Kidney glomerular epithelial cell (primary cell): ENCODE measurements around the gene SLC44A1.

Experiments used
- DNase-seq: peaks from one replicate; lab custom pipeline; 2025; lab: John Stamatoyannopoulos, UW

Gene SLC44A1

GRCh38 chr9:105396441-105396840 lies 152.0 kb downstream of the SLC44A1 start:
- no peak for DNase-seq

GRCh38 chr9:105396901-105397300 lies 152.4 kb downstream of the SLC44A1 start:
- DNase-seq = no peak

GRCh38 chr9:105399117-105399516 lies 154.7 kb downstream of the SLC44A1 start:
- no peak for DNase-seq

GRCh38 chr9:105401651-105402050 lies 157.2 kb downstream of the SLC44A1 start:
- DNase-seq = no peak

- DNase-seq = no peak
Observed at GRCh38 chr9:105403552-105404248, 159.2 kb downstream of the SLC44A1 start.

- DNase-seq = no peak
Observed at GRCh38 chr9:105405514-105406131, 161.2 kb downstream of the SLC44A1 start.

GRCh38 chr9:105406369-105406768 lies 161.9 kb downstream of the SLC44A1 start:
- no peak for DNase-seq

- peak; percentile 5 for DNase-seq
Observed at GRCh38 chr9:105413525-105413924, 169.1 kb downstream of the SLC44A1 start.

GRCh38 chr9:105414947-105415661 lies 170.7 kb downstream of the SLC44A1 start:
- peak; percentile 30 for DNase-seq

- no peak for DNase-seq
Observed at GRCh38 chr9:105415662-105415980, 171.2 kb downstream of the SLC44A1 start.

- DNase-seq = no peak
Observed at GRCh38 chr9:105416840-105417239, 172.4 kb downstream of the SLC44A1 start.

- DNase-seq = no peak
Observed at GRCh38 chr9:105418588-105419500, 174.4 kb downstream of the SLC44A1 start.

- DNase-seq = no peak
Observed at GRCh38 chr9:105419816-105420597, 175.6 kb downstream of the SLC44A1 start.

- DNase-seq = no peak
Observed at GRCh38 chr9:105421154-105421553, 176.7 kb downstream of the SLC44A1 start.

GRCh38 chr9:105421864-105422263 lies 177.4 kb downstream of the SLC44A1 start:
- no peak for DNase-seq

GRCh38 chr9:105425816-105426433 lies 181.5 kb downstream of the SLC44A1 start:
- DNase-seq = no peak

GRCh38 chr9:105426657-105427056 lies 182.2 kb downstream of the SLC44A1 start:
- DNase-seq = no peak

- no peak for DNase-seq
Observed at GRCh38 chr9:105431424-105432246, 187.2 kb downstream of the SLC44A1 start.

- DNase-seq = no peak
Observed at GRCh38 chr9:105432247-105432842, 187.9 kb downstream of the SLC44A1 start.

GRCh38 chr9:105435453-105435852 lies 191.0 kb downstream of the SLC44A1 start:
- no peak for DNase-seq
